SH-SY5Y (cell line): ENCODE results near the gene ACY1.

Source experiments
- GATA2 ChIP-seq: IDR thresholded peaks from 2 replicates; pipeline ENCODE4 v1.6.1; 2011; ENCODE audit warnings: mild to moderate bottlenecking, low read depth, low read length
- GATA3 ChIP-seq: IDR thresholded peaks from 2 replicates; pipeline ENCODE4 v1.6.1; 2011; ENCODE audit warnings: low read depth, mild to moderate bottlenecking, low read length, moderate library complexity

DNA sequence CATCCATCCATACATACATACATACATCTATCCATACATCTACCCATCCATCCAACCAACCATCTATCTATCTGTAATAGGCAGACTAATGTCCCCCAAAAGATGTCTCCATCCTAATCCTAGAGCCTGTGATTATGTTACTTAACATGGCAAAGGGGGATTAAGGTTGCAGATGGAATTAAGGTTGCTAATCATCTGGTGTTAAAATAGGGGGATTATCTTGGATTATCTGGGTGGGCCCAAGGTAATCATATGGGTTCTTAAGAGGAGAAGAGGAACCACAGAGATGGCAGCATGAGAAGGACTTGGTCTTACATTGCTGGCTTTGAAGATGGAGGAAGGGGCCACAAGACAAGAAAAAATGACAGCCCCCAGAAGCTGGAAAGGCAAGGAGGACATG lies 27.1 kb downstream of the ACY1 start:
- TF ChIP-seq GATA2 (no peak), GATA3 (no peak)
